GF-D8 (cell line): ENCODE results near the gene GUCA2A.

Source experiments
- DNase-seq: peaks from one replicate; lab custom pipeline; 2025; lab: John Stamatoyannopoulos, UW

Gene GUCA2A

GRCh38 chr1:42176902-42177519 is 12.5 kb upstream of the GUCA2A start:
- no peak for DNase-seq

GRCh38 chr1:42175314-42176054 is 10.9 kb upstream of the GUCA2A start:
- no peak for DNase-seq

- DNase-seq: no peak
These were observed 9.6 kb upstream of the GUCA2A start for GRCh38 chr1:42173961-42174735.

- DNase-seq: no peak
These were observed 8.8 kb upstream of the GUCA2A start for GRCh38 chr1:42173155-42173933.

GRCh38 chr1:42172381-42173133 is 8.0 kb upstream of the GUCA2A start:
- no peak for DNase-seq

- no peak for DNase-seq
These were observed 7.2 kb upstream of the GUCA2A start for GRCh38 chr1:42171679-42172266.

GRCh38 chr1:42170779-42171621 is 6.5 kb upstream of the GUCA2A start:
- DNase-seq: no peak

GRCh38 chr1:42168763-42169162 is 4.2 kb upstream of the GUCA2A start:
- DNase-seq: no peak

GRCh38 chr1:42168391-42168670 is 3.8 kb upstream of the GUCA2A start:
- no peak for DNase-seq

- no peak for DNase-seq
These were observed 3.3 kb upstream of the GUCA2A start for GRCh38 chr1:42167611-42168390.

- DNase-seq: no peak
These were observed 1.1 kb upstream of the GUCA2A start for GRCh38 chr1:42165511-42166210.

- no peak for DNase-seq
These were observed 725 bp downstream of the GUCA2A start for GRCh38 chr1:42163536-42164503.

GRCh38 chr1:42163114-42163513 is 1.4 kb downstream of the GUCA2A start:
- DNase-seq: no peak

- DNase-seq: no peak
These were observed 2.4 kb downstream of the GUCA2A start for GRCh38 chr1:42162181-42162580.

GRCh38 chr1:42158189-42158588 is 6.4 kb downstream of the GUCA2A start:
- no peak for DNase-seq

GRCh38 chr1:42157667-42158066 is 6.9 kb downstream of the GUCA2A start:
- no peak for DNase-seq

GRCh38 chr1:42155362-42155761 is 9.2 kb downstream of the GUCA2A start:
- no peak for DNase-seq

- DNase-seq: no peak
These were observed 9.9 kb downstream of the GUCA2A start for GRCh38 chr1:42154685-42155084.
